ENCODE data around the gene FAM217B.

The FAM217B gene

DNA sequence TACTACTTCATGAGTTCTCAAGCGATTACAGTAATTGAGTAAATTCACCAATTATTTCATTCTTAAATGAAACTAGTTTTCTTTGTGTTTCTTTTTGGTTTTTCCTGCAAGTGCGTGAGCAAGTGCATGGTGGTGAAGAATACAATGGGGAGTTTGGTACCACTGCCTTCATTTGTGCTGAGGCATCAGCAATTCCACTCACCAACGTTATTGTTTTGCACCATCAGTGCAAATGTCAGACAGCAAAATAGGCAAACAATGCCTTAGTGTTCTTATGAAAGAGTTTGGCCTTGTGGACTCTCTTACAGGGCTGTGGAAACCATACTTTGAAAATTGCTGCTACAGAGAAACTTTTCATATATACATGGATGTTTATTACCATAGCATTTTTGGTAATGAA, 26.2 kb downstream of the FAM217B start:
- no peak overlapping the region for H2BK120ac ChIP-seq (ENCODE audit: low read depth, low read length)
- no peak overlapping the region for H3K18ac ChIP-seq (ENCODE audit: low read depth in 1 of 2, low read length in 2 of 2)
- no peak overlapping the region for H2BK5ac ChIP-seq (ENCODE audit: low read depth, low read length, poor library complexity, severe bottlenecking)
- no peaks in the 10 kb centered on the region for H3K27me3 ChIP-seq (ENCODE audit: control insufficient read depth in 1 of 2, insufficient read depth in 1 of 2, low read length in 2 of 2)
- no peak overlapping the region for H2AFZ ChIP-seq (ENCODE audit: low read depth, low read length)
- H2AK5ac ChIP-seq (ENCODE audit: low read length, severe bottlenecking) = no peak overlapping the region
- no peak overlapping the region for H4K8ac ChIP-seq (ENCODE audit: low read length)
- 100% methylated on average over 1 of the region's 3 CpGs for WGBS
- H3K4ac ChIP-seq (ENCODE audit: low read depth in 1 of 2, low read length in 2 of 2) = no peak overlapping the region
- H3K79me1 ChIP-seq (replicated peaks; ENCODE audit: low read length, poor library complexity, severe bottlenecking) = no peaks in the 10 kb centered on the region
- no peak overlapping the region for H2BK12ac ChIP-seq (ENCODE audit: low read length in 2 of 2)
- H4K91ac ChIP-seq (ENCODE audit: low read length) = no peak overlapping the region
- no peaks in the 10 kb centered on the region for H3K36me3 ChIP-seq (ENCODE audit: control insufficient read depth in 1 of 2, insufficient read depth in 2 of 2, low read depth in 1 of 2, low read length in 2 of 2)
- H2BK15ac ChIP-seq (ENCODE audit: low read depth, poor library complexity, severe bottlenecking) = no peak overlapping the region
- no peak overlapping the region for H3K27ac ChIP-seq (ENCODE audit: low read length, poor library complexity, severe bottlenecking)
- H3K4me3 ChIP-seq (ENCODE audit: insufficient read depth in 1 of 2, low read depth in 1 of 2, low read length in 2 of 2) = no peak overlapping the region
- no peak overlapping the region for H3K4me2 ChIP-seq (ENCODE audit: low read length, poor library complexity, severe bottlenecking)
- H3K4me1 ChIP-seq (ENCODE audit: control insufficient read depth, insufficient read depth, low read depth, low read length) = no peaks in the 10 kb centered on the region
- H3K23ac ChIP-seq (ENCODE audit: low read length in 2 of 2) = no peak overlapping the region
- H3K14ac ChIP-seq (ENCODE audit: low read length in 2 of 2) = no peak overlapping the region
- H3K9ac ChIP-seq (ENCODE audit: low read length) = no peak overlapping the region
- no peak for DNase-seq
- no peaks in the 10 kb centered on the region for H3K9me3 ChIP-seq (ENCODE audit: control insufficient read depth, low read length)

DNA sequence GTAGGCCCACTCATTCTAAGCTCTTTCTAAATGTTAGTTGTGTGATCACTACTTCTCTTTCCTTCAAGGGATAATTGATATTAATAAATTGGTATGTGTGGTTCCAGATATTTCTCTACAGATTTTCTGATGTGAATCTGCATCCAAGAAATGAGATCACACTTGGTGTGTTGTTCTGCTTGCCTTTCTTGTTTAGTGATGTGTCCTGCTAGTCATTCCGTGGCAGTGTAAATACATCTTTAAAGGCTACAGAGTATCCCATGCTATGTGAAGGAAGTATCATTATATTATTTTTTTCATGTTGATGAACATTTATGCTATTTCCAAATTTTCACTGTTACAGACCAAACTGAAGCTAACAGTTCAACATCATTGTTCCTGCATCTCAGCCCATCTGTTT, 31.2 kb downstream of the FAM217B start:
- H2BK5ac ChIP-seq (ENCODE audit: low read depth, low read length, poor library complexity, severe bottlenecking) = no peak overlapping the region
- H3K9ac ChIP-seq (ENCODE audit: low read length) = no peak overlapping the region
- H3K36me3 ChIP-seq (ENCODE audit: control insufficient read depth in 1 of 2, insufficient read depth in 2 of 2, low read depth in 1 of 2, low read length in 2 of 2) = no peaks in the 10 kb centered on the region
- no peak overlapping the region for H3K23ac ChIP-seq (ENCODE audit: low read length in 2 of 2)
- H3K4me1 ChIP-seq (ENCODE audit: control insufficient read depth, insufficient read depth, low read depth, low read length) = no peaks in the 10 kb centered on the region
- no peak for DNase-seq
- H2AFZ ChIP-seq (ENCODE audit: low read depth, low read length) = no peak overlapping the region
- H3K27me3 ChIP-seq (ENCODE audit: control insufficient read depth in 1 of 2, insufficient read depth in 1 of 2, low read length in 2 of 2) = no peaks in the 10 kb centered on the region
- H3K4ac ChIP-seq (ENCODE audit: low read depth in 1 of 2, low read length in 2 of 2) = no peak overlapping the region
- no peaks in the 10 kb centered on the region for H3K79me1 ChIP-seq (replicated peaks; ENCODE audit: low read length, poor library complexity, severe bottlenecking)
- no peak overlapping the region for H4K8ac ChIP-seq (ENCODE audit: low read length)
- no peak overlapping the region for H4K91ac ChIP-seq (ENCODE audit: low read length)
- no peak overlapping the region for H2AK5ac ChIP-seq (ENCODE audit: low read length, severe bottlenecking)
- H3K27ac ChIP-seq (ENCODE audit: low read length, poor library complexity, severe bottlenecking) = no peak overlapping the region
- H2BK120ac ChIP-seq (ENCODE audit: low read depth, low read length) = no peak overlapping the region
- no peak overlapping the region for H3K14ac ChIP-seq (ENCODE audit: low read length in 2 of 2)
- WGBS = no CpG with 5 or more reads among the region's 1 CpG
- no peak overlapping the region for H2BK15ac ChIP-seq (ENCODE audit: low read depth, poor library complexity, severe bottlenecking)
- H2BK12ac ChIP-seq (ENCODE audit: low read length in 2 of 2) = no peak overlapping the region
- H3K4me2 ChIP-seq (ENCODE audit: low read length, poor library complexity, severe bottlenecking) = no peak overlapping the region
- H3K18ac ChIP-seq (ENCODE audit: low read depth in 1 of 2, low read length in 2 of 2) = no peak overlapping the region
- H3K4me3 ChIP-seq (ENCODE audit: insufficient read depth in 1 of 2, low read depth in 1 of 2, low read length in 2 of 2) = no peak overlapping the region
- H3K9me3 ChIP-seq (ENCODE audit: control insufficient read depth, low read length) = no peaks in the 10 kb centered on the region

DNA sequence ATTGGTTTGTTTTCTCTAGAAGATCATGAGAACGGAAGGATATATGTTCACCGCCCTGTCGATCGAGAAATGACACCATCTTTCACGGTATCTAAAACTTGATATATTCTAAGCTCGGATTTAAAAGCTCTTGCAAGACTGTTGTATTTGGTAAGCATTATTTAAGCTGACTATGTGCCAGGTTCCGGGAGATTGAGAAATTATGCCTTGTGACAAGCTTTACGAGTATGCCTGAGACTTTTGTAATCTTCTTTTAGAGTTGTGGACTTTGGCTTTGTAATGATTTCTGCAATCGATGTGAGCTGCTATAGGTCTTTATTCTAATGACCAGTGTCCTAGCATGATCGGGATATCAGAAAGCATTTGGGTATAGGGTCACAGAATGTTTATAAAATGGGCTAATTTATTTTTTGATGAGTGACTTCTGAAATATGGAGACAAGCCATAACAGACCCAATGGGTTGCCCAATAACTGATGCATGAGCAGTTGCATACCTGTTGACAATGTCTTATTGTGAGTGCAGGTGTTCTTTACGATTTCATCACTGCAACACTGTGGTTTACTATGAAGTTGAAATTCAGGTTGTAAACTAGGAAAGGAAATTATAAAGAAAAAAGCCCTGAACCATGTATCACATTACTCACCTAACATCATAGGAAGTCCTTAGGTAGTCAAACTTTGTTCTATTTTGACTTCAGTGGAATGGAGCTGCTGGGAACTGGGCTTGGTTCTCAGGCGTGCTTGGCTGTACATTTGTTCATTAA, 32.0 kb downstream of the FAM217B start:
- Histone ChIP-seq H2BK12ac (ENCODE audit: low read length in 2 of 2) (no peak overlapping the region), H3K14ac (ENCODE audit: low read length in 2 of 2) (no peak overlapping the region), H4K91ac (ENCODE audit: low read length) (no peak overlapping the region), H3K23ac (ENCODE audit: low read length in 2 of 2) (no peak overlapping the region), H3K4me2 (ENCODE audit: low read length, poor library complexity, severe bottlenecking) (no peak overlapping the region), H2BK15ac (ENCODE audit: low read depth, poor library complexity, severe bottlenecking) (no peak overlapping the region), H3K4ac (ENCODE audit: low read depth in 1 of 2, low read length in 2 of 2) (no peak overlapping the region), H3K4me1 (ENCODE audit: control insufficient read depth, insufficient read depth, low read depth, low read length) (no peaks in the 10 kb centered on the region), H2AFZ (ENCODE audit: low read depth, low read length) (no peak overlapping the region), H2BK120ac (ENCODE audit: low read depth, low read length) (no peak overlapping the region), H4K8ac (ENCODE audit: low read length) (no peak overlapping the region), H2BK5ac (ENCODE audit: low read depth, low read length, poor library complexity, severe bottlenecking) (no peak overlapping the region), H3K9ac (ENCODE audit: low read length) (no peak overlapping the region), H3K36me3 (ENCODE audit: control insufficient read depth in 1 of 2, insufficient read depth in 2 of 2, low read depth in 1 of 2, low read length in 2 of 2) (no peaks in the 10 kb centered on the region), H3K4me3 (ENCODE audit: insufficient read depth in 1 of 2, low read depth in 1 of 2, low read length in 2 of 2) (no peak overlapping the region), H3K79me1 (replicated peaks; ENCODE audit: low read length, poor library complexity, severe bottlenecking) (no peaks in the 10 kb centered on the region), H3K27me3 (ENCODE audit: control insufficient read depth in 1 of 2, insufficient read depth in 1 of 2, low read length in 2 of 2) (no peaks in the 10 kb centered on the region), H3K18ac (ENCODE audit: low read depth in 1 of 2, low read length in 2 of 2) (no peak overlapping the region), H2AK5ac (ENCODE audit: low read length, severe bottlenecking) (no peak overlapping the region), H3K9me3 (ENCODE audit: control insufficient read depth, low read length) (no peaks in the 10 kb centered on the region), H3K27ac (ENCODE audit: low read length, poor library complexity, severe bottlenecking) (no peak overlapping the region)
- DNase-seq = no peak
- 93% methylated on average over 11 of the region's 12 CpGs for WGBS

DNA sequence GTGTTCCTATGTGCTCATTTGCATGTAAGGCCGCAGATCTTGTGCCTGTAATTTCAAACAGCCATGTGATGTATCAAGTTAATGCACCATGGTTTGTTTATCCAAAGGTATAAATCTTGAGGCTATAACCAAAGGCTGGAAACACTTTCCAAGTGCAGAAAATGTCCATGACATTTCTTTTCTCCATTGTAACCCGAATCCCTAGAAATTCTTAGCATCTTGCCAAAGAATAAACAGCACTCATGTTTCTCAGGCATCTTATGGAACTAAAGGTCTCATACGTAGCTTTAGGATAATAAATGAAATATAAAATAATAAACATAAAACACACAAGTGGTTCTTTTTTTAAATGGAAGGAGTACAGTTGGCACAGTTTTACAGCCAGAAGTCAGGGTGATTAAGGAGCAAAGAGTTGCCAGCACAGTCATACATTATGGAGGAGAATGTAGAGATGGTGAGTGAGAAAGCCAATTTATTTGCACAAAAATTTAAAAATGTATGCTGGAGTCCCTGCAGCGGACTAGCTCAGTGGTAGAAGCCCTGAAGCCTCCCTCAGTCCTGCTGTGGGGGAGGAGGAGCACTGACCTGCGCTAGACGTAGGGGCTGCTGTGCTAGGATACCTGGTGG, 36.1 kb downstream of the FAM217B start:
- Histone ChIP-seq H3K4me2 (ENCODE audit: low read length, poor library complexity, severe bottlenecking) (no peak overlapping the region), H3K4me3 (ENCODE audit: insufficient read depth in 1 of 2, low read depth in 1 of 2, low read length in 2 of 2) (no peak overlapping the region), H3K23ac (ENCODE audit: low read length in 2 of 2) (no peak overlapping the region), H2AK5ac (ENCODE audit: low read length, severe bottlenecking) (no peak overlapping the region), H4K8ac (ENCODE audit: low read length) (no peak overlapping the region), H3K9me3 (ENCODE audit: control insufficient read depth, low read length) (no peaks in the 10 kb centered on the region), H4K91ac (ENCODE audit: low read length) (no peak overlapping the region), H3K79me1 (replicated peaks; ENCODE audit: low read length, poor library complexity, severe bottlenecking) (no peaks in the 10 kb centered on the region), H3K4ac (ENCODE audit: low read depth in 1 of 2, low read length in 2 of 2) (no peak overlapping the region), H2BK120ac (ENCODE audit: low read depth, low read length) (no peak overlapping the region), H3K18ac (ENCODE audit: low read depth in 1 of 2, low read length in 2 of 2) (no peak overlapping the region), H2BK12ac (ENCODE audit: low read length in 2 of 2) (no peak overlapping the region), H3K27me3 (ENCODE audit: control insufficient read depth in 1 of 2, insufficient read depth in 1 of 2, low read length in 2 of 2) (no peaks in the 10 kb centered on the region), H3K36me3 (ENCODE audit: control insufficient read depth in 1 of 2, insufficient read depth in 2 of 2, low read depth in 1 of 2, low read length in 2 of 2) (no peaks in the 10 kb centered on the region), H3K14ac (ENCODE audit: low read length in 2 of 2) (no peak overlapping the region), H2BK5ac (ENCODE audit: low read depth, low read length, poor library complexity, severe bottlenecking) (no peak overlapping the region), H3K4me1 (ENCODE audit: control insufficient read depth, insufficient read depth, low read depth, low read length) (no peaks in the 10 kb centered on the region), H2AFZ (ENCODE audit: low read depth, low read length) (no peak overlapping the region), H3K9ac (ENCODE audit: low read length) (no peak overlapping the region), H3K27ac (ENCODE audit: low read length, poor library complexity, severe bottlenecking) (no peak overlapping the region), H2BK15ac (ENCODE audit: low read depth, poor library complexity, severe bottlenecking) (no peak overlapping the region)
- no peak for DNase-seq
- 72% methylated on average over 5 of the region's 6 CpGs for WGBS

All from mesenchymal stem cell (in vitro differentiated cells and primary cell).